ENCODE data around the gene DOK4. TPM values are rescaled to one million over a fixed set of nuclear protein-coding genes. Genes with fewer than 3 reads are reported as not detected.
A peak's percentile ranks its signal among the peaks of the same experiment; 100 is the strongest.

DOK4 gene
- total and polyA plus RNA-seq, 5 donors, result 12.2 to 19.4 (median 15.3) TPM

DNA sequence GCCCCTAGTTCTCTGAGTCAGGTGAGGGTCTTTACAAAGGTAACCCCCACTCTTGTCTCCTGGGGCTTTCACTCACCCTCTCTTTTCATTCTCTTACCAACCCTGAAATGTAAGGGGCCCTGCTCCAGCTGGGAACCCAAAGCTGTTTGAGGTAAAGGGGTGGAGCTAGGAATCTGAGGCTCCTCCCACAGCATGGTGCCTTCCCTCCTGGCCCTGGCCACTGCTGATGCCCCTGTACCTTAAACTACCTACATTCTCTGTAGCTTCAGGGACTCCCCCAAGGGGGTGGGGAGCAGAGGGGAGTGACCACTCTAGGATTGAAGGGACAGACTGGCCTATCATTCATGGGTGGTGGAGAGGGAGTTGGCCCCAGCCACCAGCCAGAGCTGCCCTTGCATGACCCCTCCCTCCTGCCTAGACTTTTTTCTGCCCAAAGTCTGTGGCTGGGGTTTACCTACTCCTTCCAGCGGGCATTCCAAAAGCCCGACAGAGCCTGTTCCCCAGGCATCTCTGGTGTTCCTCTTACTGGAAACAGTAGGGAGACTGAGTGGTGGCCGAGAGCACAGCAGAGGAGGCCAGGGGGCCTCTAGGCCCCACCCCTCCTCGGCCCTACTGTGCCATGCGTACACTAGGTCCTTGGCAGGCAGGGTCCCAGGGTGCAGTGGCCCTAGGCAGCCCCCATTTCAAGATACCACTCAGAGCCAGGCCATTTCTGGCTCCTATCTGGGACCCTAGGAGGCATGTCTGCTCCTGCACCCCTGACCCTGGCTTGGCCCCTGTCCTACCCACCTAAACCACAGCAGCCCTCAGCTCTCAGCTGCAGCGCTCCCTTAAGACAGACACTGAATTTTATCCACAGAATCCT lies 9.5 kb downstream of the DOK4 start:
- no peak for DNase-seq
- Histone ChIP-seq H3K9me3 (ENCODE audit: control insufficient read depth, low read length) (no peaks in the 10 kb centered on the region), H3K4me1 (ENCODE audit: control insufficient read depth, insufficient read depth, low read length) (peaks cover 22% of the 10 kb centered on the region), H3K27me3 (ENCODE audit: control insufficient read depth, insufficient read depth) (no peaks in the 10 kb centered on the region), H3K4me3 (ENCODE audit: low read length) (no peak overlapping the region), H3K27ac (ENCODE audit: low read length) (no peak overlapping the region)
- no peak for ATAC-seq
- intact Hi-C loops (cut with DNase I), result no loop called here
- WGBS, result 86% methylated on average over 6 of the region's 6 CpGs

DNA sequence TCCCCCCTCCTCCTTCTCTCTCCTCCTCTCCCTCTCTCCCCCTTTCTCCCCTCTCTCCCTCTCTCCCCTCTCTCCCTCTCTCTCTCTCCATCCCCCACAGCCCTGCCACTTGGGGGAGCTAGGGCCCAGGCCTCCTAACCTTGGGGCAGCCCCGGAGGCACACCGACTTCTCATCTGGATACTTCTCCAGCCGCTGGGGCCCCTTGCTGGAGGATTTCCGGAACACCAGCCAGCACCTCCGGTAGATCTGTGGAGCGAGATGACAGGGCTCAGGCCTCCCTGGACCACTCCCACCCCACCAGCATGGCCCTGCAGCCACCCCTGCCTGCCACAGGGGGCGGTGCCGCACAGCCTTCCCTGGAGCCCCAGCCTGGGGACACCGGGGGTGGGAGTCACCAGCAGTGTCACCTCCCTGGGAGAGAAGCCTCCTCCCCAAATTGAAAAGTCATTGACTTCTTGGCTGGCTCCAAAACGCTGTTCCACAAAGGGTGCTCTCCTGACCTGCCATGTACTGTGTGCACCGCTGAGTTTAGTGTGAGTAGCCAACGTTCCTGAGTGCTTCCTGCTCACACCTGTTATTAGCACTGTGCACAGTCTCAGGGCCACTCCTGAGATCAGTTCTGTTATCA lies 10.5 kb downstream of the DOK4 start:
- no peak overlapping the region for H3K4me3 ChIP-seq (ENCODE audit: low read length)
- no peak overlapping the region for H3K27ac ChIP-seq (ENCODE audit: low read length)
- DNase-seq (peak in 2 of 3 donors; percentile 76 to 78), ATAC-seq (peak; percentile 29 to 47)
- H3K9me3 ChIP-seq (ENCODE audit: control insufficient read depth, low read length), result no peaks in the 10 kb centered on the region
- H3K27me3 ChIP-seq (ENCODE audit: control insufficient read depth, insufficient read depth), result no peaks in the 10 kb centered on the region
- H3K4me1 ChIP-seq (ENCODE audit: control insufficient read depth, insufficient read depth, low read length), result peaks cover 22% of the 10 kb centered on the region
- intact Hi-C loops (cut with DNase I), result no loop called here
- WGBS, result 20% methylated on average over 12 of the region's 12 CpGs

DNA sequence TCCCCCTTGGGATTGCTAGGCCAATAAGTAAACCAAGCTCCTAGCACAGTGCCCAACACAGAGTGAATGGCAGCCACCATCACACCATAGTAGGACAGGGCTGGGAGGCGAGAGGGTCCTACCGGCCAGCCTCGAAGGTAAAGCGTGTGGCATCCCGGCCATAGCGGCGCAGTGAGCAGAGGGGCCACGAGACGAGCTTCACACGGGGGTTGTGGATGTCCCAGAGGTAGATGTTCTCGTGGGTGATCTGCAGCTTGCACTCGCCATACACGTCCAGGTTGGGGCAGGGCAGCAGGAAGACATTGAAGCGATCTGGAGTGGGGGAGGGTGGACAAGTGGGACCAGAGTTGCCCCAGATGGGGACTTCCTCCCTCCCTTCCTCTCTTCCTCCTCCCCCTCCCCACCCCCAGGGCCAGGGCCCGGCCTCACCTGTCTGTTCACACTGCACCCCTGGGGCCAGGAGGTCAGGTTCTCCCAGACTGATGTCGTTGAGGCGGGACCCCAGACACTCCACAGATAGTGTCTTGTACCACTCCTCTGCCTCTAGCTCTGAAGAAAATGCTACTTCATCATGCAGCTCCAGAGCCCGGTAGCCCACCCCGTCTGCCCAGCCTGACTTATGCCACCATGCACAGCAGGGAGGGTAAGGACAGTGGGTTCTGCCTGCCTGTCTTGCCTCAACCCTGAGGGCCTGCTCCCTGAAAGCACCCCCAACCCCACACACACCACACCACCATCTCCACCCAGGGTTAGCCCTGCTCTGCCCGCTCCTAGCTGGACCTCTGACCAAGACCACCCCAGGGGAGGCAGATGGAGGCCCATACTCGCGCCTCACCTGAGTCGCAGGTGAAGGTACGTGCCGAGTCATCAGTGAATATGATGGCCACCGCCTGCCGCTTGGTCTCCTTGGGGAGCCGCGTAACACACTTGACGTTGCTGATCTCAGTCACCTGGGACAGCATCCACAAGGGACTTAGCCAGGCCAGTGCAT lies 11.3 kb downstream of the DOK4 start:
- H3K4me1 ChIP-seq (ENCODE audit: control insufficient read depth, insufficient read depth, low read length), result peaks cover 30% of the 10 kb centered on the region
- 82% methylated on average over 30 of the region's 30 CpGs for WGBS
- H3K27ac ChIP-seq (ENCODE audit: low read length), result no peak overlapping the region
- DNase-seq, result no peak
- no peak overlapping the region for H3K4me3 ChIP-seq (ENCODE audit: low read length)
- H3K27me3 ChIP-seq (ENCODE audit: control insufficient read depth, insufficient read depth), result no peaks in the 10 kb centered on the region
- ATAC-seq, result no peak
- no peaks in the 10 kb centered on the region for H3K9me3 ChIP-seq (ENCODE audit: control insufficient read depth, low read length)
- intact Hi-C loops (cut with DNase I), result no loop called here

DNA sequence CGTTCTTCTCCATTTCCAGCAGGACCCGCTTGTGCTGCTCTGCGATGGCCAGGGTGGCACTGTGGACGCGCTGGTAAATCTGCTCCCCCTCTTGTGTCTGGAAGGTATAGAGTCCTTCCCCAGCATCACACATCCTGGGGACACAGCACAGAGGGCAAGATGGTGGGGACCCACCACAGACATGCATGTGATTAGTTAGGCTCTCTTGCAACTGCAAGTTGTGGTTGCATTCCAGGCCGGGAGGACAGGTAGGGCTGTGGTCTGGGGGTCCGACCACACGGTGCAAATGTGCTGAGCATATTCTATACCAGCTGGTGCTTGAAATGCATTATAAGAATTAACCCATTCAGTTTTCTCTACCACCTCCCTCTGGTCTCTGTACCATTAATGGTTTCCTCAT lies 12.4 kb downstream of the DOK4 start:
- H3K4me1 ChIP-seq (ENCODE audit: control insufficient read depth, insufficient read depth, low read length), result peaks cover 25% of the 10 kb centered on the region
- no peak overlapping the region for H3K4me3 ChIP-seq (ENCODE audit: low read length)
- DNase-seq (no peak), ATAC-seq (no peak)
- no peaks in the 10 kb centered on the region for H3K9me3 ChIP-seq (ENCODE audit: control insufficient read depth, low read length)
- intact Hi-C loops (cut with DNase I), result no loop called here
- WGBS, result 77% methylated on average over 8 of the region's 8 CpGs
- no peaks in the 10 kb centered on the region for H3K27me3 ChIP-seq (ENCODE audit: control insufficient read depth, insufficient read depth)
- H3K27ac ChIP-seq (ENCODE audit: low read length), result no peak overlapping the region

DNA sequence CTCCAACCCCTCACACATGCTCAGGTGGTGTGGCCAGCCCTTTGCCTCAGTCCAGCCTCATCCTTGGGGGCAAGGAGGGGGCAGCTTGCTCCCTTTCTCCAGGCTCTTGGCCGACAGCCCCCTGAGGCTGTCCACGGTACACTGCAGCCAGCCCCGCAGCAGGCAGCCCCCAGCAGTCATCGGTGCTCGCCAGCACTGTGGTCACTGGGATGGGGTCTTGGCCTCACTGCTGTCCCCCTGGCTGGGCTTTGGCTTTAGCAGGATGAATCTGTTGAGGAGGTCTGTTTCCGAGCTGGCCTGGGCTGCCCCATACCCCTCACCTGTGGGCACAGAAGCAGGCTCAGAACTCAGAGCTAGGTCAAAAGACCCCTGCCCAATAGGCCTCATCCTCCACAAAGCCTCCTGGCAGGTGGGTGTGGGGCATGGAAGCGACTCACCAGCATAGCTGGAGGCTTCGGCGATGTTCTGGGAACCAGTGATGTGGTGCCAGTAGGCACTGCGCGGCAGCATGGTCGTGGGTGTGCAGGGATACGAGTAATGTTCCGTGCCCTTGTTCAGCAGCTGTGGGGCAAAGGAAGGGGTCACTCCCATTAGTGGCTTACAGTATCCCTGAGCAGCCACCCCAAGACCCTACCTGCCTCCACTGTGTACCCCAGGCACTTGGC lies 13.0 kb downstream of the DOK4 start:
- ATAC-seq (no peak), DNase-seq (no peak)
- intact Hi-C loops (cut with DNase I), result no loop called here
- no peak overlapping the region for H3K27ac ChIP-seq (ENCODE audit: low read length)
- no peak overlapping the region for H3K4me3 ChIP-seq (ENCODE audit: low read length)
- 85% methylated on average over 14 of the region's 14 CpGs for WGBS
- H3K27me3 ChIP-seq (ENCODE audit: control insufficient read depth, insufficient read depth), result no peaks in the 10 kb centered on the region
- H3K4me1 ChIP-seq (ENCODE audit: control insufficient read depth, insufficient read depth, low read length), result peaks cover 19% of the 10 kb centered on the region
- H3K9me3 ChIP-seq (ENCODE audit: control insufficient read depth, low read length), result no peaks in the 10 kb centered on the region

DNA sequence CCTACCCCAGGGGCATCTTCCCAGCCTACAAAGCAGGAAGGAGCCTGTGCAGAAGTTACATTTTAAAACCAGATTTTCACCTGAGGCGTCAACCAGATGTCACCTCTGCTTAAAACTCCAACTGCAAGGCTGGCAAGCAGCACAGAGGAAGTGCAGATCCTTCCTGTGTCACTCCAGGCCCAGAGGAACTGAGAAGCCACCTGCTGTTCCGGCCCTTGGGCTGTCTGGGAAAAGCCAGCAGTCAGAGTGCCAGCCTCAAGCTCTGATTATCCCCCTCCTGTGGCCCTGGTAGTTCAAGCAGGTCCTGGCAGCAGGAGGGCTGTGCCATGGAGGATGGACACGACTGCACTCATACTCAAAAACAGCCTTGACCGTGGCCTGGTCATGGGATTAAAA lies 13.6 kb downstream of the DOK4 start:
- Histone ChIP-seq H3K4me3 (ENCODE audit: low read length) (no peak overlapping the region), H3K9me3 (ENCODE audit: control insufficient read depth, low read length) (no peaks in the 10 kb centered on the region), H3K27ac (ENCODE audit: low read length) (no peak overlapping the region), H3K4me1 (ENCODE audit: control insufficient read depth, insufficient read depth, low read length) (peaks cover 14% of the 10 kb centered on the region), H3K27me3 (ENCODE audit: control insufficient read depth, insufficient read depth) (no peaks in the 10 kb centered on the region)
- no peak for DNase-seq
- intact Hi-C loops (cut with DNase I), result no loop called here
- ATAC-seq, result no peak
- WGBS, result 44% methylated on average over 4 of the region's 4 CpGs

DNA sequence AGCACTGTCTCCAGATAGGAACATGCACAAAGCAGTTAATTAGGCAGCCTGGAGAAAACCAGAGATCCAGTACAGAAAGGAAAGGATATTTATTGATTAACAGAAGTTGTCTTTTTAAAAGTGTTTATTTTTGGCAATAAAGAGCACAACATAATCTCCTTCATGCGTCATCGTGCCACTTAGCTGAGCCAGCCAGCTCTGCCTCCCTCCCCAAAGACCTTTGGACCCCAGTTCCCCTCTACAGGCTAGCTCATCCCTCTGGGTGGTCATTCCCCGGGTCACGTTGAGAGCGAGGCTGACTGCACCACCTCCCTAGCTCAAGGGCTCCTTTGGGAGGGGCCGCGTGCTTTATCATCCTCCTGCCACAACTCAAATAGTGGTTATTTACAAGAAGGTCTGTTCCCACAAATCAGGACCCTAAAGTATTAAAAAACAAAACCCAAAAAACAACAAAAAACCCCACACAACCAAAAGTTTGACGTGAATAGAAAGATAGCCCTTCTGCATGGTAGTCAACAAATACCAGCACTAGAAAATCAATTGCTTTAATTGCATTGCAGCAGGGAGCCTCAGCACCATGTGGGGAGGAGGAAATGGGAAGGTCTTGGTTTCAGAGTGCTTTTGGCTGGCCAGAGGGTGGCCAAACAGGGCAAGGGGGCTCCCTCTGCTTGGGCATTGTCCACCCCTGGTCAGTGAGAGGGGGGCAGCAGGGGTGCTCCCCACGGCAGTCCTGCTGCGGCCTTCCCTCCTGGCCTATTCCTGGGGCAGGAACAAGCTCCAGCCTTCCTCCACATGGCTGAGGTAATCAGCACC lies 14.2 kb downstream of the DOK4 start:
- intact Hi-C loops (cut with DNase I), result no loop called here
- no peaks in the 10 kb centered on the region for H3K9me3 ChIP-seq (ENCODE audit: control insufficient read depth, low read length)
- H3K4me1 ChIP-seq (ENCODE audit: control insufficient read depth, insufficient read depth, low read length), result peaks cover 14% of the 10 kb centered on the region
- DNase-seq (no peak), ATAC-seq (no peak)
- no peaks in the 10 kb centered on the region for H3K27me3 ChIP-seq (ENCODE audit: control insufficient read depth, insufficient read depth)
- no peak overlapping the region for H3K4me3 ChIP-seq (ENCODE audit: low read length)
- WGBS, result 65% methylated on average over 10 of the region's 10 CpGs
- no peak overlapping the region for H3K27ac ChIP-seq (ENCODE audit: low read length)

DNA sequence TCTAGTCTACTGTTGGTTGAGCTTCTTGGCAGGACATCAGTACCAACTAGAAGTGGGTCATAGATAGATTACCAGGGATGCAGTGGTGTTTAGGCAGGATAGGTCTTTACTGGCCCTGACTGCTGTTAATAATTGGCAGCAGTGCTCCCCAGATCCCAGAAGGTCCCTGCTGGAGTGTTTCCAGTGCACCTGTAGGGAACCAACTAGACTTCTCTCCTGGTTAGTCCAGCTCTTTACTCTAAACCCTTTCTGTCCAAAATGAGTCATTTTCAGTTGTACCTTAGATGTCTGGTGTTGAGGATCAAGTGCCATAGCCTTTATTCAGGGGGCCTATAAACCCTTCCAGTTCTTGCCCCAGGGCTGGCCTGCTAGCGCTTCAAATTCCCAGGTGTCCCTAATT lies 15.1 kb downstream of the DOK4 start:
- 95% methylated on average over 1 of the region's 1 CpG for WGBS
- DNase-seq, result no peak

DNA sequence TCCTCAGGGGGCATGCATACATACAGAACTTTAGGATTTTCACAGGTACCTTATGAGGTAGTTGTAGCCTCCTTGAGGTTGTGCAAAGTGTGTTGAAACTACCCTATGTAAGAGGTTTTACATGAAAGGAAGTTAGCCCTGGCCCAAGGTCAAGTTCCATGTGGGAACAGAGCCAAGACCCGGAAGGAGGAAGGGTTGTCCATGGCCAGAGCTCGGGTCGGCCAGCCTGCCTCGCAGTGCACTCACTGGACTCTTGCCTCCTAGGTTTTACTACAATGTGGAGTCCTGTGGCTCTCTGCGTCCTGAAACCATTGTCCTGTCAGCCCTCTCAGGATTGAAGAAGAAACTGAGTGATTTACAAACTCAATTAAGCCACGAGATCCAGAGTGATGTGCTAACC lies 15.6 kb downstream of the DOK4 start:
- Histone ChIP-seq H3K4me3 (ENCODE audit: low read length) (no peak overlapping the region), H3K27ac (ENCODE audit: low read length) (no peak overlapping the region), H3K27me3 (ENCODE audit: control insufficient read depth, insufficient read depth) (no peaks in the 10 kb centered on the region), H3K9me3 (ENCODE audit: control insufficient read depth, low read length) (no peaks in the 10 kb centered on the region), H3K4me1 (ENCODE audit: control insufficient read depth, insufficient read depth, low read length) (peaks cover 9% of the 10 kb centered on the region)
- ATAC-seq, result peak; percentile 55 to 68
- intact Hi-C loops (cut with DNase I), result no loop called here
- DNase-seq, result peak; percentile 76 to 90 (median 87)
- WGBS, result 16% methylated on average over 6 of the region's 6 CpGs

More for the DNA sequence above, 15.1 kb downstream of the DOK4 start:
- H3K27ac ChIP-seq (ENCODE audit: low read length), result no peak overlapping the region
- no peak for ATAC-seq
- H3K27me3 ChIP-seq (ENCODE audit: control insufficient read depth, insufficient read depth), result no peaks in the 10 kb centered on the region
- H3K9me3 ChIP-seq (ENCODE audit: control insufficient read depth, low read length), result no peaks in the 10 kb centered on the region
- no peak overlapping the region for H3K4me3 ChIP-seq (ENCODE audit: low read length)
- H3K4me1 ChIP-seq (ENCODE audit: control insufficient read depth, insufficient read depth, low read length), result peaks cover 12% of the 10 kb centered on the region
- intact Hi-C loops (cut with DNase I), result no loop called here
